Activated T-cell treated with anti-CD3 and anti-CD28 coated beads, Interleukin-2, amount 50 U/mL, for 4 hours (primary cell): ENCODE measurements around the gene DPYSL5. TPM values are rescaled to one million over a fixed set of nuclear protein-coding genes. Genes with fewer than 3 reads are reported as not detected.

Experiments used
- ATAC-seq, 2 donors: fragments of 200-7000 bp; cut with Tn5 transposase; one replicate each; pipeline ENCODE4 v1.10.0; 2021
- DNase-seq: peaks from one replicate; pipeline ENCODE4 v3.0.0-alpha.2; 2020
- H3K27me3 Mint-ChIP-seq: one replicate; pipeline ENCODE4 v1.8.0; 2021; ENCODE audit warnings: low read depth, mixed read lengths
- H3K36me3 Mint-ChIP-seq: one replicate; pipeline ENCODE4 v1.8.0; 2022; ENCODE audit warnings: mixed read lengths; ENCODE audit not compliant: insufficient read depth
- H3K4me1 Mint-ChIP-seq: one replicate; pipeline ENCODE4 v1.8.0; 2021; ENCODE audit warnings: low read depth, mixed read lengths
- H3K4me3 Mint-ChIP-seq: one replicate; pipeline ENCODE4 v1.8.0; 2021; ENCODE audit warnings: mild to moderate bottlenecking, moderate library complexity, mixed read lengths
- H3K9me3 Mint-ChIP-seq: one replicate; pipeline ENCODE4 v1.8.0; 2021; ENCODE audit warnings: mixed read lengths
- total RNA-seq, 3 donors: library from RNA; stranded (reverse); gene quantifications; one replicate each; pipeline ENCODE4 v1.2.1, GENCODE V29; 2021

The DPYSL5 gene
- total RNA-seq, 3 donors from 2014 or later = not detected

DNA sequence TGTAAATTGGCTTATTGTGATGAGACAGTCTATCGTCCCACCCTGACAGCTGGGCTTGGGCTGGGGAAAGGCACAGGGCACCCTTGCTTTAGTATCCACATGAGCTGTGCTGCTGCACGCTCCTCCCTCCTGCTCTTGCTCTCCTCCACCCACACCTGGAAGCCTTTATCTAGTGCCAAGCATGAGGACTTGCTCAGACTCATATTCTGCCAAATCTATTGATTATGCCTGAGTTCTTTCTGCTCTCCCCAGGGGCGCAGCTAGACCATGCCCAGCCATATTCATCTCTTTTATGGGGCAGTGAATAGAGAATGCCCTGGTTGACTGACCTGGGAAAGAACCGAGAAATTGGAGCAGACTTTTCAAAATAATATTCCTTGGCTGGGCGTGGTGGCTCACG, 29.0 kb upstream of the DPYSL5 start:
- Mint-ChIP-seq H3K36me3 (no peaks in the 10 kb centered on the region), H3K27me3 (peaks cover 30% of the 10 kb centered on the region), H3K9me3 (no peaks in the 10 kb centered on the region), H3K4me1 (peaks cover 1% of the 10 kb centered on the region), H3K4me3 (no peak overlapping the region)
- DNase-seq = no peak
- no peak for ATAC-seq

DNA sequence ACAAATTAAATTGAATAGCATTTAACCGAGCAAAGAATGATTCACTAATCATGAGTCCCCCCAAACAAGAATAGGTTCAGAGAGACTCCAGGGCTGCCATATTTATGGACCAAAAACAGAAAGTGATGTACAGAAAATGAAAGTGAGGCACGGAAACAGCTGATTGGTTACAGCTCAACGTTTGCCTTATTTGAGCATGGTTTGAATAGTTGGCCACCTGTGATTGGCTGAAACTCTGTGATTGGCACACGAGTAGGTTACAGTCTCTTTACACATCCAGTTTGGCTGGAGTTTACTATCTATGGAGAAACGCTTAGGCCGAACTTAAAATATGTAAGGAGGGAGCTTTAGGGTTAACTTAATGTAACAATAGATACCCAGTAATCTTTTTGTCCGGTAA, 27.0 kb upstream of the DPYSL5 start:
- ATAC-seq (no peak), DNase-seq (no peak)
- Mint-ChIP-seq H3K36me3 (no peaks in the 10 kb centered on the region), H3K4me3 (no peak overlapping the region), H3K4me1 (no peaks in the 10 kb centered on the region), H3K27me3 (peaks cover 22% of the 10 kb centered on the region), H3K9me3 (no peaks in the 10 kb centered on the region)

DNA sequence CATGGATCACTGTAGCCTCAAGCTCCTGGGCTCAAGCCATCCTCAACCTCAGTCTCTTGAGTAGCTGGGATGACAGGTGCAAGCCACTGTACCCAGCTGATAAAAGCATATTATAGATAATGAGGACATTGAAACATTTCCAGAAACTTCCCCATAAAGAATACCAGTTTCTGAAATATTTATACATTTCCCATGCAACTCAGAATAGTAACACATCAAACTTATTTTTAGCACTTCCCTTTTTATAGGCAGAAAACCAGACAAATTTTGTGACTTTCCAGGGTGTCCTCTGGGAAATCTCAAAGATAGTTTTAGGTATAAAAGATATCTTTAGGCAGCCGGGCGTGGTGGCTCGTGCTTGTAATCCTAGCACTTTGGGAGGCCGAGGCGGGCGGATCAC, 25.1 kb upstream of the DPYSL5 start:
- DNase-seq = no peak
- no peak for ATAC-seq
- H3K27me3 Mint-ChIP-seq = peaks cover 17% of the 10 kb centered on the region
- H3K4me1 Mint-ChIP-seq = no peaks in the 10 kb centered on the region
- H3K36me3 Mint-ChIP-seq = no peaks in the 10 kb centered on the region
- no peaks in the 10 kb centered on the region for H3K9me3 Mint-ChIP-seq
- no peak overlapping the region for H3K4me3 Mint-ChIP-seq

DNA sequence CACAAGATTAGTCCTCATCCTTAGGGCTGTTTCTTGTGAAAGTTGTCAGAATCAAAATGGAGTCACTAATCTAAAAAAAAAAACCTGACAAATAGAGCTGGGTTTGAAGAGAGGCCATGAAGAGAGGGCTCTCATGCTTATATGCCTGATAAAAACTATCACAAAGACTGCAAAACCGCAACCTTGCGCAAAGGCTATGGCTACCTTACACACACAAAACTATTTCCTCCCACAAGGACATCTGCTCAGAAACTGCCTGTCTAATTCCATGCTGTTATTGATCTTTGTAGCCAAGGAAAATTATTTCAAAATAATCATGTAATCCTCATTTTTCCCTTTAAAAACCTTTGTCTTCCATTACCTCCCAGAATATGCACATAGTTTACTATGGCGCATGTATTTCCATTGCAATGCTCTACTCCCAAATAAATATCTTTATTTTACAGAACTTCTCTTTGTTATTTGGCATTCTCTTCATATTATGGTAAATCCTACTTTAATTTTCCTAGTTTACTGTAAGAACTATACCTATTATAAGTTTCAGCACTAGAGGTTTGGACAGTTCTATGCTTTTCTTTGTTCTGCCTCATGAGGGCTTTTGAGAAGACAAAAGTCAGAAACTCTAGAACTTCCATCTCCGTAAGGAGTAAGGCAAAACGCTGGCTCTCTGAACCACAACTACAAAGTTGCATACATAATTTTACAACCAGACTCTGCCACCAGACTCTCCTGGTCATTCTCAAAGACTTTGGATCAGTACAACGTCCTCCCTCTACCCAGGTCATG, 9.6 kb upstream of the DPYSL5 start:
- Mint-ChIP-seq H3K4me3 (no peak overlapping the region), H3K36me3 (no peaks in the 10 kb centered on the region), H3K9me3 (no peaks in the 10 kb centered on the region), H3K4me1 (no peaks in the 10 kb centered on the region), H3K27me3 (peaks cover 39% of the 10 kb centered on the region)
- ATAC-seq = no peak
- no peak for DNase-seq

DNA sequence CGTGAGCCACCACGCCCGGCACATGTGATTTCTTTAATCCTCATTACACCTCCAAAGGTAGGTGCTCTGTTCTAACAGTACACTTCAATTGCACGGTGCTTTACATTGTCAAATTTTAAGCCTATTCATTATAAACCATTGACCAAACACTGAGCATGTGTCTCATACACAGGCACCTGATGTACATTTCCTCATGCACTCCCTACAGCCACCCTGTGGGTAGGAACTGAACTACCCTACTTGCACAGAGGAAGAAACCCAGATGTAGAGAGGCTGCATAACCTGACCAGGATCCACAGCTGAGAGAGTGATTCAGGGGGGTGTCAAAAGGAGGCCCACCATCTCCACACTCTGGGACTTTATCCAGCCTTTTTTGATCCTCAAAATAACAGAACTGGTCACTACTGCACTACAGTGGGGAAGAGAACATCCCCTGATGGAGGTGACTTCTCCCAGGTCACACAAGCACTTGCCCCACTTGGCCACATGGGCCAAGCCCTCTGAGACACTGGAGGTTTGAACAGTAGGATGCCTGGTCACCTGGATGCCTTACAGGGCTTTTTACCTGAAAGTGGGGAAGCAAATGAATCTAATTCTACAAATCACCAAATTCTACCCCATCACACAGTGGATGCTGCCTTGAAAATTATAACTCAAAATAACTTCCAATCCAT, 6.9 kb upstream of the DPYSL5 start:
- H3K4me3 Mint-ChIP-seq = no peak overlapping the region
- peaks cover 52% of the 10 kb centered on the region for H3K27me3 Mint-ChIP-seq
- no peaks in the 10 kb centered on the region for H3K9me3 Mint-ChIP-seq
- DNase-seq (no peak), ATAC-seq (no peak)
- no peaks in the 10 kb centered on the region for H3K4me1 Mint-ChIP-seq
- H3K36me3 Mint-ChIP-seq = no peaks in the 10 kb centered on the region

DNA sequence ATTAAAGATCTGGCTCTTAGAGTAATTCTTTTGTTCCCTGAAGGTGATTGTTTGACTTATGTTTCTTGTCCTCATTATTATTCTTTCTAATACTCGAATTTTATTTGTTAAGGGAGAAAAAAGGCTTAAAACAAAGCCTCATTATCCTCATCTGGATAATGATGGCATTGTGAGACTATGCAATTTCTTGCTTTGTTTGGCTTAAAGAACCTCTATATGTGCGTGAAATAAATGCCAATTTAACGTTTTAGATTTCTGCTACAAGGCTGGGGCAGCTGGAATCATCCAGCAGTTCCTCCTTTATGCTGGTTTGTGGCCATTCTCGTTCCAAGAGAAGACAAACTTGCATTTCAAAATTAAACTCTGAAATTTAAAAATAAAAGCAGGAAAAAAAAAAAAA, 4.9 kb upstream of the DPYSL5 start:
- Mint-ChIP-seq H3K4me1 (peaks cover 9% of the 10 kb centered on the region), H3K4me3 (no peak overlapping the region), H3K9me3 (no peaks in the 10 kb centered on the region), H3K36me3 (no peaks in the 10 kb centered on the region), H3K27me3 (peaks cover 63% of the 10 kb centered on the region)
- ATAC-seq (no peak), DNase-seq (no peak)

DNA sequence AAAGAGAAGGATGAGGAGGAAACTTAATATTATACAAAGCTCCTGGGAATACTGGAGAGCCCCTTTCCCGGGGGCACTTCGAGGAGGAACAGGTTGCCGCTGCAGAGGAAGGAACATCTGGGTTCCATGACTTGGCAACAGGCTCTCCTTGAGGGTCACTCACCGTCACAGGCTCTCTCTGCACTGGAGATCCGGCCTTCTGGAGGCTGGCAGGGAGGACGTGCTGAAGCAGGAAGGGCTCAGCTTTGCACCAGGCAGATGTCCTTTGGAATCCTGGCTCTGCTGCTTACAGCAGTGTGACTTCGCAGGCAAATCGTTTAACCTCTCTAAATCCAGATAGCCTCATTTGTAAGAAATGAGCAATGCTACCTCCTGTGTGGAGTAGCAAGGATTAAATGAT, 2.9 kb upstream of the DPYSL5 start:
- Mint-ChIP-seq H3K9me3 (no peaks in the 10 kb centered on the region), H3K4me1 (peaks cover 12% of the 10 kb centered on the region), H3K4me3 (no peak overlapping the region), H3K36me3 (no peaks in the 10 kb centered on the region), H3K27me3 (peaks cover 54% of the 10 kb centered on the region)
- DNase-seq (no peak), ATAC-seq (no peak)

DNA sequence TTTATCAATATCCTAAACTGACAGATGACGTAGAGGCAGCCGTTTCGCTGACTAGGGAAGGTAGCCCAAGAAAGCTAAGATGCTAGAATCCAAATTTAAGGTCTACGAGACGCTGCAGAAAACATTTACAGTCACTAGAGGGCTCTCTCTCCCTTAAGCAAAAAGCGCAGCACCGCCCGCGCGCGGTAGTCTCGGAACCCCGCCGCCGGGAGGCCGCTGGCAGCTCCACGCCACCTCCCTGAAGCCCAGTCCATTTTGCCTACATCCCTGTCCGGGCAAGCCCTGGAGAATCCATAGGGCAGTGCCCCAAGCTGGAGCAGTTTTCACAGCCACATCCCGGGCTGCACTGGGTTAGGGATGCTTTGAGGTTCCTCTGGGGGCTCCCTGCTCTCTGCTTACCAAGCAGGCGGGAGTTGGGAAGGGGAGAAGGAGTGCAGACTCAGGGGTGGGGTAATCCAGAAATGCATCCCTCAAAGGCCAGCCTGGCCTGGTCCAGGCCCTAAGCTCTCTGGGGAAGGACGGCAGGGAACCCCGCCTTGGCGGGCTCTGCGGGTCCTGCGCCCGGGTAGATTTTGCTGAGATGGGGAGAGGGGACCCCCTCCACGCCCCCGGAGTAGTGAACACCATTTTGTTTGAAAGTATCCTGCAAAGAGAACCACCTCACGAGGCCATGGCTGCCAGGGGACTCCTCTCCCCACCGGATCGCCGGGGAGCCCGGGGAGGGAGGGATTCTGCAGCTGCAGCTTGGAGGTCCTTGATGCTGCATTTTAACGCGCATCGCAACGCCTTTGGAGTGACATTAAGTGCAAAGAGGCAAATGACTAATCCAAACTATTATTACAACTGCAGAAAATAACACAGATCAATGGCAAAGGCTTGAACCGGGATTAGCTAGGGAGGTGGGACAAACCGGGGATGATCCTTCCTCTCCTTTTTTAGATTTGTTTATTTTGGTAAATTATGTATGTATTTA, 1.3 kb upstream of the DPYSL5 start:
- no peaks in the 10 kb centered on the region for H3K36me3 Mint-ChIP-seq
- H3K9me3 Mint-ChIP-seq = no peaks in the 10 kb centered on the region
- ATAC-seq = peak; percentile 57 to 65
- peak; percentile 55 for DNase-seq
- H3K4me3 Mint-ChIP-seq = peak overlapping the region; percentile 56
- H3K27me3 Mint-ChIP-seq = peaks cover 51% of the 10 kb centered on the region
- peaks cover 12% of the 10 kb centered on the region for H3K4me1 Mint-ChIP-seq

DNA sequence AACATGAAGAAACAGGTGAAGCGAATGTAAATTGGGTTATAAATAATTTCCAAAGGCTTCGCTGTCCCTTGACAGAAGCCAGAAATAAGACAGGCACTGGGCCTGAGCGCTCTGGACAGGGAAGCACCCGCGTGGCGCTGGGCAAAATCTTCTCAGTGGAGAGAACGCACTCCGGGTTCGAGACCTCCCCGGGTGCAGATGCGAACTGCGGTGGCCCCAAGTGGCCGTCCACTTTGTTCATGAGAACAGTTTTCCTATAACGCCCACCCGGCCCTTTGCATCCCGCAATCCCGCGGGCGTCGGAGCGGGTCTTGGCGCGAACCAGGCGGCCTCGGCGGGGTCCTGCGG, 651 bp upstream of the DPYSL5 start:
- Mint-ChIP-seq H3K36me3 (no peaks in the 10 kb centered on the region), H3K27me3 (peaks cover 58% of the 10 kb centered on the region), H3K9me3 (no peaks in the 10 kb centered on the region), H3K4me1 (peaks cover 12% of the 10 kb centered on the region), H3K4me3 (peak overlapping the region; percentile 56)
- ATAC-seq = no peak
- DNase-seq = no peak

DNA sequence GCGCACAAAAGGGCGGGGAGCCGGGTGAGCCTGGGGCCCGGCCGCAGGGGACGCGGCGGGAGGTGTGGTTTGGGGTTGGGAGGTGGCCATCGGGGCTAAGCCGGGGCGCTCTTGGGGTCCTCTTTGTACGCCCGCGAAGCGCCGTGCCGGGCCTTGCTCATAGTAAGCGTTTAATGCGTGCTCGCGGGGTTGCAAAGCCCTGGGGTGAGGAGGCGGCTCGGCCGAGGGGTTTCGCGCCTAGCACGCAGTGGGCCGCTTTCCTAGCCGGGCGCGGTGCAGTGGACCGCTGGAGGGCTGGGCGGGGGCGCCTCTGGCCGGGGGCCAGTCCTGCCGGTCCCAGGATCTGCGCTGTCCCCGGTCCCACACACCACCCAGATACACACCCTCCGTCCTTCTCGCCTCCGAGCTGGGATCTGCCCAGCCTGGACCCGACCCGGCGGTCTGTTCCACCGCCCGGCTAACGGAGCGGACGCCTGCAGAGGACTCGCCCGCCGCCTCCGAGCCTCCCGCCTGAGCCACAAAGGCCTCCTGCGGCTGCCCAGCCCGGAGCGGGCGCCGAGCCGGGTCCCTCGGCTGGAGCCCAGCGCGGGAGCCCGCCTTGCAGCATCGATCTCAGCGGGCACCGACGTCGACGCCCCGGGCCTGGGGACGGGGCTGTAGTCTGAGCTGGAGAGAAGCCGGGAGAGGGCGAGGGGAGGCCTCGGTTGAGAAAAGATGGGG, 564 bp downstream of the DPYSL5 start:
- no peaks in the 10 kb centered on the region for H3K36me3 Mint-ChIP-seq
- peak; percentile 10 for DNase-seq
- H3K4me1 Mint-ChIP-seq = peaks cover 12% of the 10 kb centered on the region

DNA sequence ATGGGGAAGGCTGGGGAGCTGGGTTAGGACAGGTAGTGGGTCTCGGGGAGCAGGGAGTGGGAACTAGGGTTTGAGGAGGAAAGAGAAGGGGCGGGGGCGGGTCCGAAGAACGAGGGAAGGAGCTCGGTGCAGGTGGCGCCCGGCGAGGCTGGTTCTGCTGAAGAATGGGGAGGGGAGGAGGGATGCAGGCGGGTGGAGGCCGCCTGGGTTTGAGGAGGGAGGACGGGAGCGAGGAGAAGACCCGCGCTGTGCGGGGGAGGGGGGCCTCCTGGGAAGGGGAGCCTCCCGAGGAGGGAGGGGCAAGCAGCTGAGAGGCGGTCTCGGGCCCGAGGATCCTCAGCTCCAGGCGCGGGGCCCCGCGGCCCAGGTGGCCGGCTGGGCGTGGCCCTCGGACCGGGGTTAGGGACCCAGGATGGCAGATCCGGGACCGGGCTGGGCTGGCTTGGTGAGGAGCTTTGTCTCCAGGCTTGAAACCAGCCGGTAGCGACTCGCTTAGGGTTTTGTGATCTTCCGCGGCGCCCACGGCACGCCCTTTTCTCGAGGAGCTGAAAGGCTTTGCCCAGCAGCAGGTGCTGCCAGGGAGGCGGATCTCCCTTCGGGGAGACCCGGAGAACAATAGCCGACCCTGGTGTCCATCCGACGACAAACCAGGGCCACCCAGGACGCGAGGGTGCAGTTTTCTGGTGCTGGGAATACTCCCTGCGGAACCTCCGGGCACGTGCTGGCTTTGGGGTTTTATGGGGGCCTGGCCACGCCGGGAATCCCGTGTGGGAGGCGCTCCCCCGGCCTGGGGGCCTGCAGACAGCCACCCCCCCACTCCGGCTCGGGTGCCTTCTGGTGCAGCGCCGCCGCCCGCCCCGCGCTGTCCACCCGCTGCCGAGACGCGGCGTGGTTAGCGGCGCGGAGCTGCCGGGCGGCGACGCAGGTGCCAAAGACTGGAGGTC, 1.4 kb downstream of the DPYSL5 start:
- DNase-seq = peak; percentile 8
- Mint-ChIP-seq H3K27me3 (peaks cover 62% of the 10 kb centered on the region), H3K36me3 (no peaks in the 10 kb centered on the region), H3K4me3 (peak overlapping the region; percentile 51), H3K4me1 (peaks cover 12% of the 10 kb centered on the region), H3K9me3 (no peaks in the 10 kb centered on the region)
- peak; percentile 2 to 12 for ATAC-seq

More for the DNA sequence above, 564 bp downstream of the DPYSL5 start:
- peak overlapping the region; percentile 51 for H3K4me3 Mint-ChIP-seq
- ATAC-seq = peak; percentile 41 to 43
- H3K9me3 Mint-ChIP-seq = no peaks in the 10 kb centered on the region
- peaks cover 65% of the 10 kb centered on the region for H3K27me3 Mint-ChIP-seq

DNA sequence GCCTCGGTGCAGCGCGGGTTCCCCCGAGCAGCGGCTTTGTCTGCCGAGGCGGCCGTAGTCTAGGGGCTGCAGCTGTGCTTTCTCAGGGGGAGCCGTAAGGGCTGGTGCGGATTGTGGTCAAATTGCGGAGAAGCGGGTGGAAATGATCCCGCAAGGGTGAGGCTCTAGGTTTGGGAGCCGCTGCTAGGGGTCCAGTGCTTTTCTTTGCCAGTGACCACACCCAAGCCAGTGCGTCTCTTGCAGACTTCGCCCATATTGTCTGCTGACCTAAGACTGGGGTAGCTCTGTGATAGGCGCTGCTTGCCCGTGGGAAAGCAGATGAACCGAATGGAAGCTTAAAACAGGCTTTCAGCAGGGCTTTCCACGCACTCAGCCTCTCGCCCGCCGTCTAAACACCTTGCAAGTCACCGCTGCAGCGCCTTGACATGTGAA, 2.1 kb downstream of the DPYSL5 start:
- Mint-ChIP-seq H3K36me3 (no peaks in the 10 kb centered on the region), H3K4me1 (peaks cover 12% of the 10 kb centered on the region), H3K27me3 (peaks cover 55% of the 10 kb centered on the region), H3K9me3 (no peaks in the 10 kb centered on the region), H3K4me3 (peak overlapping the region; percentile 2)
- DNase-seq = no peak
- ATAC-seq = no peak

DNA sequence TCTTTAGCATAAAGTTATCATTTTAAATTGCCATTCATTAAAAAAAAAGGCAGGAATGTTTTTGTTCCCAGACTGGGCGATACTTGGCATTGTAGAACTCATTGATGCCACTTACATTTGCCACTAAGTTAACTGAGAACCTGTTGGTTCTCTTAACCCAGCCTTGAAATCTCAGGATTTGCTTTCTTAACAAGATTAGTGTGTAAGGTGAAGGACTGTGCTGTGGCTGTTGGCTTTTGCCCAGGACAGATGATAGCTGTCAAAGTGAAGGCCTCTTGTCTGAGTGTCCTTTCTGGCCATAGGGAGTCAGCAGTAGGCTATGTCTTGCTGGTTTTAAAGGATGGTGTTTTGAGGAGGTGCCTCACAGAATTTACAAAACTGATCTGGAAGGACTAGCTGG, 2.6 kb downstream of the DPYSL5 start:
- no peak for ATAC-seq
- no peaks in the 10 kb centered on the region for H3K9me3 Mint-ChIP-seq
- H3K4me3 Mint-ChIP-seq = peak overlapping the region; percentile 2
- no peaks in the 10 kb centered on the region for H3K36me3 Mint-ChIP-seq
- H3K4me1 Mint-ChIP-seq = peaks cover 12% of the 10 kb centered on the region
- peaks cover 53% of the 10 kb centered on the region for H3K27me3 Mint-ChIP-seq
- DNase-seq = no peak
